ENCODE data around the gene CERS6.

The CERS6 gene

DNA sequence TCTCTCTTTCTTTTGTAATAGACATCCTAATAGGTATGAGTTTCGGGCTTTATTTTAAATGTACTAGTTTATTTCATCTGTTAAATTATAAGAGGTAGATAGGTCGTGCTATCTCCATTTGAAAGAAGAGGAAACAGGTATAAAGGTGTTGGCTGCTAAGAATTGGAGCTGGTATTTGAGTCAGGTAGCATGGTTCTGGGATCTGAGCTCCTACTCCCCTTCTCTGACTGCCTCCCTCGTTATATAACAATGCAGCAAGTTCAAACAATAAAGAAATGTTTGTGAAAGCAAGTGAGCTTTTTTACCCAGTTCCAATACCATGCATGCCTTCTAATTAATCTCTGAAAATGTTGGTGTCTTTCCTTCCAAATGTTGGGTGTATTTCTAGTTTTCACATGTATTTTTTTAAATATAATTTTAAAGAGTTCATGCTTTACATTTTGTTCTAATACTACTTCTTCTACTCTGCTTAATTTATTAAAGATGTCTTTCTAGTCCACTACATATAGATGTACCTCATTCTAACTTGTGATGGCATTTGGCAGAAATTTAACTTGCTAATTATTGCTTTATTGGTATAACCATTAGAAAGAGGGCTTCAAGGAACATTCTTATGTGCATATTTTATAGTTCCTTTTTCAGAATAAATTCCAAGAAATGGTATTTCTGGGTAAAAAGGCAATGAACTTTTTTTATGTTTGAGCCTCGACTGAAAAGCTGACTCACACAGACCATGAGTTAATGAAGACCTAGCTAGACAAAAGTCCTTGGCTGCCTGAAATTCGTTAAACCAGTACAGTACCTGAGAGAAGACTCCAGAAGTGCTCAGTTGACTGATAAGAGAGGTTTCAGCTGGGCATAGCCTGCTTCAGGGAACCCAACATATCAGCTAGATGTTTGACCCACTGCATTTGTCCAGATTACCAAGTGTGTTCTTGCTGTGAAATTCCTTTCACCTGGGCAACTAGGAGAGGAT lies 133.5 kb downstream of the CERS6 start:
- H3K4me3 ChIP-seq (ENCODE audit: low read depth, low read length): no peak overlapping the region
- TF ChIP-seq, protein P1, sequence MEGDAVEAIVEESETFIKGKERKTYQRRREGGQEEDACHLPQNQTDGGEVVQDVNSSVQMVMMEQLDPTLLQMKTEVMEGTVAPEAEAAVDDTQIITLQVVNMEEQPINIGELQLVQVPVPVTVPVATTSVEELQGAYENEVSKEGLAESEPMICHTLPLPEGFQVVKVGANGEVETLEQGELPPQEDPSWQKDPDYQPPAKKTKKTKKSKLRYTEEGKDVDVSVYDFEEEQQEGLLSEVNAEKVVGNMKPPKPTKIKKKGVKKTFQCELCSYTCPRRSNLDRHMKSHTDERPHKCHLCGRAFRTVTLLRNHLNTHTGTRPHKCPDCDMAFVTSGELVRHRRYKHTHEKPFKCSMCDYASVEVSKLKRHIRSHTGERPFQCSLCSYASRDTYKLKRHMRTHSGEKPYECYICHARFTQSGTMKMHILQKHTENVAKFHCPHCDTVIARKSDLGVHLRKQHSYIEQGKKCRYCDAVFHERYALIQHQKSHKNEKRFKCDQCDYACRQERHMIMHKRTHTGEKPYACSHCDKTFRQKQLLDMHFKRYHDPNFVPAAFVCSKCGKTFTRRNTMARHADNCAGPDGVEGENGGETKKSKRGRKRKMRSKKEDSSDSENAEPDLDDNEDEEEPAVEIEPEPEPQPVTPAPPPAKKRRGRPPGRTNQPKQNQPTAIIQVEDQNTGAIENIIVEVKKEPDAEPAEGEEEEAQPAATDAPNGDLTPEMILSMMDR (IDR thresholded peaks at IDR 0.05; ENCODE audit: control insufficient read depth, extremely low read depth, insufficient read depth): no peak
- DNase-seq (ENCODE audit: low read depth): no peak

DNA sequence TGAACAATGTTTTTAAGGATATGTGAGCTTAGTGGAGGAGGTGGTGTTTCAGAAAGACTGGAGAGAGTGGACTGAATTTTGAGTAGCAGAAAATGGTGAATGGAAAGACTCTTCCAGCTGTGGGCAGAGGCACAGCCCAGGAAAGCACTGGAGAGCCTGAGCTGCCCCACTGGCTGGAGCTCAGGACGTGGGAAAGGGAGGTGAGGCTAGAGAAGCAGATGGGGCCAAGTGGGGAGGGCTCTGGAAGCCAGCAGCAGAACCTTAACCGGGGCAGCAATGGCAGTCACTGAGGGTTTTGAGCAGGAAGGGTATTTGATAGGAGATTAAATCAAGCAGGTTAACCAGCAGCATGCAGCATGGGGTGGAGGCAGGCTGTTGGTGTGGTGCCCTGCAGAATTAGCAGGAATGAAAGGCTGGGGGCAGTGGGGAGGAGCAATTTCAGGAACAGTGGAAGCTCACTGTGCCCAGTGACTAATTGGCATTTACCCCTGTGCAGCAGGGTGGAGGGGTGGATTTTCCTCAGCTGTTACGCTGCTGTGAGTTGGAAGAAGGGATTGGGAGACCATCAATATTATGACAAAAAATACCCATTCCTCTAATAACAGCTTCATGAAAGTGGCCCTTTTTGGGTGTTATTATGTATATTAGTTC lies 136.2 kb downstream of the CERS6 start:
- no peak overlapping the region for H3K4me3 ChIP-seq (ENCODE audit: low read depth, low read length)
- no peak for DNase-seq (ENCODE audit: low read depth)
- TF ChIP-seq, protein P1 (IDR thresholded peaks at IDR 0.05; ENCODE audit: control insufficient read depth, extremely low read depth, insufficient read depth): no peak

DNA sequence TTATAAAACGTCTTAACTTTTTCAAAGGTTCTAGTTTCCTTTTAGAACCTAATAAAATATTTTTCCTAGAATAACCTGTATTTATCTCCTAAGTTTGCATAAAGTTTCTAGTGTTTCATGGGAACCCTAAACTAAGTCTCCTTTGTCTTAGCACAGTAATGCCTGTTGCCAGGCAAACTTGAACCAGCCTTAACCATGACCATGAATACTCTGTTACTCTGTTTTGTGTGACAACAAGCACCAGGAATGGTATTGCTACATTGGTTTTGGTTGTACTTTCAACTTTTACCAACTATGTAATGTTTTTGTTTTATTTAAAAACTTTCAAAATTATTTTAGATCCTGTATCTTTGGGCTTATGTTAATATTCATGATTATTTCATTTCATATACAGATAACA lies 137.6 kb downstream of the CERS6 start:
- TF ChIP-seq, protein P1 (IDR thresholded peaks at IDR 0.05; ENCODE audit: control insufficient read depth, extremely low read depth, insufficient read depth): no peak
- DNase-seq (ENCODE audit: low read depth): no peak
- H3K4me3 ChIP-seq (ENCODE audit: low read depth, low read length): no peak overlapping the region

DNA sequence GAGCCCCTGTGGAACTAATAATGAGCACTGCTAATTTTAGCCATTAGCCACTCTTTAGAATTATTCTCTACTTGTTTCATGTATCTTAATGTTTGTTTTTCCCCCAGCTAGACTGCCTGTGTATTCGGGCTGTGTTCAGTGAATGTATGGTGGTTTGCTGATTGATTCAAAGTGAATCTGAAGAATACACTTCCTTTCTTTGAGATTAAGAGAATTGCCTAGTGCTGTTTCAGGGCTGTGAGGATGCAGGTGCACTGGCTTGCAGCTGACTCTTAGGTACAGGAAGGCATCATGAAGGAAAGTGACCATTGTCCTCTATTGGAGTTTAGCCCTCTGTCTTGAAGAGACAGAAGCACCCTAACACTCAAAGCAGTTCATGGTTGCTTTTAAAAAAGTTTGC lies 138.7 kb downstream of the CERS6 start:
- DNase-seq (ENCODE audit: low read depth): no peak
- H3K4me3 ChIP-seq (ENCODE audit: low read depth, low read length): no peak overlapping the region
- TF ChIP-seq, protein P1 (IDR thresholded peaks at IDR 0.05; ENCODE audit: control insufficient read depth, extremely low read depth, insufficient read depth): no peak

DNA sequence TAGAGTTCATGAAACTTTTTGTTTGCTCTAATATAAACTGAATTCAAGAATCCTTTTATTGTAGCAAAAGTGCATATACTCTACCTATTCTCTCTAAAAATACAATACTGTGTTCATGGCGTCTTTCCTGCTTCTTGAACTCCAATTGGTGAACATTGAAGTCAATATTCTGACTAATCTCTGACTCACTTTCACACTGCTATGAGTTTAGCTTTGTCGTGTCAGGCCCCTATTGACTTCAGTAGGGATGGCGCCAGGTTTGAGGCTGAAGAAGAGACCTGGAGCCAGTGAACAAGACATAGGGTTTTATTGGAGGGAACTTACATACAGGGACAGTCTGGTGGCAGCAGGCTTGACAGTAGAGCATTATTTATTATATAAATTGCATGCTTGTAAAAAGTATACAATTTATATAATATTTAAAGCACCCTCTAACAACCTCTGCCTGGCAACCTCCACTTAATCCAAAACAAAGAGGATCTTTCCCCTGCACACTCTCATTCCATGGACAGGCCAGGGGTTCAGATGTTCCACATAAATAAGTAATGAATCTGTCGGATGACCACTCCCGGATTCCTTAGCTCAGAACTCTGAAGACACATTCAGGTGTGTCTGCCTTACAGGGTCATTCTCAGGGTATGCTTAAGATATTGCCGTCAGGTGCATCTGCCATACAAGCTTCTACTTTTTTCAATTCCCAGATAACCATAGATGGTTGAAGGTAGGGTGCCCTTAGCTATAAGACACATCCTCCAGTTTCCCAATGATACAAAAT lies 141.0 kb downstream of the CERS6 start:
- TF ChIP-seq, protein P1 (IDR thresholded peaks at IDR 0.05; ENCODE audit: control insufficient read depth, extremely low read depth, insufficient read depth): no peak
- DNase-seq (ENCODE audit: low read depth): no peak
- H3K4me3 ChIP-seq (ENCODE audit: low read depth, low read length): no peak overlapping the region

DNA sequence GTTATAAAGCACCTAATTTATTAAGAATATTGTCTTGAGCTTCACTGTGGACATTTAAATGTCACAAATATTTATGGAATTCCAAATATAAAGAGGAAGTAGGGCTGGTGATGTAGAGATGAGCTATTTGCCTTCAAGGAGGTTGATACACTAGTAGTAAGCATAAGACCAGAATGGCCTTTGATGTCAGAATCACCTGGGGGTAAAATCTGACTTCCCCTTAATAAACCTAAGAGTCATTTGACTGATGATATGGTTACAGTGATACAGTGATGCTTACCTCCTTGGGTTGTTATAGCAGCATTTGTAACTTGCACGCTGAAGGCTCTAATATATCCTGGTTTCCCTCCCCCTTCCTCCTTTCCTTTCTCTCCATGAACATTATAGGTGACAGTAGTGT lies 143.7 kb downstream of the CERS6 start:
- DNase-seq (ENCODE audit: low read depth): no peak
- no peak overlapping the region for H3K4me3 ChIP-seq (ENCODE audit: low read depth, low read length)
- TF ChIP-seq, protein P1 (IDR thresholded peaks at IDR 0.05; ENCODE audit: control insufficient read depth, extremely low read depth, insufficient read depth): no peak
